ENCODE measurements around the gene PFKP. TPM values are rescaled to one million over a fixed set of nuclear protein-coding genes. Genes with fewer than 3 reads are reported as not detected.

Gene PFKP
- total RNA-seq, 1 experiment from 2014 or later, result 140 TPM

- BruUV-seq (replicated peaks), result no TSS peak
- Histone ChIP-seq H3K4me3 (ENCODE audit: low read length) (no peak overlapping the region), H3K9me3 (ENCODE audit: low read length) (no peaks in the 10 kb centered on the region), H2AFZ (ENCODE audit: low read length) (no peak overlapping the region), H3K27me3 (ENCODE audit: low read length) (no peaks in the 10 kb centered on the region), H4K20me1 (ENCODE audit: low read length) (no peaks in the 10 kb centered on the region), H3K36me3 (ENCODE audit: low read depth, low read length) (peaks cover 6% of the 10 kb centered on the region; the same call in 1 of the 2 replicates), H3K4me1 (ENCODE audit: insufficient read depth, low read length) (no peaks in the 10 kb centered on the region), H3K27ac (ENCODE audit: low read length) (no peak overlapping the region), H3F3A (ENCODE audit: low read length, unreplicated experiment) (no peaks in the 10 kb centered on the region), H3K79me2 (ENCODE audit: low read length) (no peaks in the 10 kb centered on the region), H3K9ac (ENCODE audit: low read length) (no peak overlapping the region), H3K9me2 (replicated peaks; ENCODE audit: low read length) (no peaks in the 10 kb centered on the region), H3K4me2 (ENCODE audit: low read length) (no peak overlapping the region)
- POLR2A ChIA-PET (ENCODE audit: unreplicated experiment), result no interaction called here
- intact Hi-C loops (cut with micrococcal nuclease), result no loop called here
- ATAC-seq (no peak), DNase-seq (no peak)
- no peak for TF ChIP-seq EZH2 (IDR thresholded peaks at IDR 0.05; ENCODE audit: low read length, unreplicated experiment)
- TF ChIP-seq CTCF (conservative IDR thresholded peaks at IDR 0.05; ENCODE audit: low read depth, low read length), result no peak
- TF ChIP-seq EZH2phosphoT487 (IDR thresholded peaks at IDR 0.05; ENCODE audit: borderline replicate concordance, low read length), result no peak
- CTCF ChIA-PET, result no interaction called here
Observed at GRCh38 chr10:3150366-3150765, 83.0 kb downstream of the PFKP start.

GRCh38 chr10:3150961-3151360, 83.6 kb downstream of the PFKP start:
- H3K27ac ChIP-seq (ENCODE audit: low read length), result no peak overlapping the region
- H3K27me3 ChIP-seq (ENCODE audit: low read length), result no peaks in the 10 kb centered on the region
- BruUV-seq (replicated peaks), result no TSS peak
- H3K79me2 ChIP-seq (ENCODE audit: low read length), result no peaks in the 10 kb centered on the region
- H3K9me3 ChIP-seq (ENCODE audit: low read length), result no peaks in the 10 kb centered on the region
- H3K36me3 ChIP-seq (ENCODE audit: low read depth, low read length), result peaks cover 6% of the 10 kb centered on the region; the same call in 1 of the 2 replicates
- no peak overlapping the region for H3K9ac ChIP-seq (ENCODE audit: low read length)
- no peak for ATAC-seq
- TF ChIP-seq EZH2 (IDR thresholded peaks at IDR 0.05; ENCODE audit: low read length, unreplicated experiment) (no peak), EZH2phosphoT487 (IDR thresholded peaks at IDR 0.05; ENCODE audit: borderline replicate concordance, low read length) (no peak), CTCF (conservative IDR thresholded peaks at IDR 0.05; ENCODE audit: low read depth, low read length) (no peak)
- intact Hi-C loops (cut with micrococcal nuclease), result no loop called here
- no peak overlapping the region for H3K4me2 ChIP-seq (ENCODE audit: low read length)
- no peak overlapping the region for H3K4me3 ChIP-seq (ENCODE audit: low read length)
- H3F3A ChIP-seq (ENCODE audit: low read length, unreplicated experiment), result no peaks in the 10 kb centered on the region
- ChIA-PET POLR2A (ENCODE audit: unreplicated experiment) (no interaction called here), CTCF (no interaction called here)
- H3K9me2 ChIP-seq (replicated peaks; ENCODE audit: low read length), result no peaks in the 10 kb centered on the region
- H3K4me1 ChIP-seq (ENCODE audit: insufficient read depth, low read length), result no peaks in the 10 kb centered on the region
- H4K20me1 ChIP-seq (ENCODE audit: low read length), result no peaks in the 10 kb centered on the region
- no peak for DNase-seq
- no peak overlapping the region for H2AFZ ChIP-seq (ENCODE audit: low read length)

GRCh38 chr10:3151889-3152565, 84.7 kb downstream of the PFKP start:
- POLR2A ChIA-PET (ENCODE audit: unreplicated experiment), result no interaction called here
- H4K20me1 ChIP-seq (ENCODE audit: low read length), result no peaks in the 10 kb centered on the region
- no peak for ATAC-seq

More at GRCh38 chr10:3151889-3152565, 84.7 kb downstream of the PFKP start:
- no TSS peak for BruUV-seq (replicated peaks)
- Histone ChIP-seq H2AFZ (ENCODE audit: low read length) (no peak overlapping the region), H3K79me2 (ENCODE audit: low read length) (no peaks in the 10 kb centered on the region), H3K9me2 (replicated peaks; ENCODE audit: low read length) (no peaks in the 10 kb centered on the region), H3K4me2 (ENCODE audit: low read length) (no peak overlapping the region), H3F3A (ENCODE audit: low read length, unreplicated experiment) (no peaks in the 10 kb centered on the region), H3K27me3 (ENCODE audit: low read length) (no peaks in the 10 kb centered on the region), H3K9me3 (ENCODE audit: low read length) (no peaks in the 10 kb centered on the region), H3K27ac (ENCODE audit: low read length) (no peak overlapping the region), H3K36me3 (ENCODE audit: low read depth, low read length) (peaks cover 12% of the 10 kb centered on the region; the same call in 1 of the 2 replicates), H3K4me3 (ENCODE audit: low read length) (no peak overlapping the region), H3K4me1 (ENCODE audit: insufficient read depth, low read length) (no peaks in the 10 kb centered on the region), H3K9ac (ENCODE audit: low read length) (no peak overlapping the region)
- TF ChIP-seq CTCF (conservative IDR thresholded peaks at IDR 0.05; ENCODE audit: low read depth, low read length), result no peak
- TF ChIP-seq EZH2 (IDR thresholded peaks at IDR 0.05; ENCODE audit: low read length, unreplicated experiment), result no peak
- no peak for TF ChIP-seq EZH2phosphoT487 (IDR thresholded peaks at IDR 0.05; ENCODE audit: borderline replicate concordance, low read length)
- intact Hi-C loops (cut with micrococcal nuclease), result no loop called here
- no peak for DNase-seq
- CTCF ChIA-PET, result no interaction called here
